NB4 (cell line): ENCODE data around the gene SH3GLB2.
"Not testable (repeated sequence)": the region's sequence is repeated elsewhere in the genome, so short reads cannot be mapped to it uniquely, and the experiment has no call there.

Experiments used
- DNase-seq: peaks from one replicate; pipeline ENCODE4 v3.0.0; 2010; ENCODE audit warnings: low read depth
- H3K4me3 ChIP-seq: one replicate; pipeline ENCODE4 v1.5.1; 2011; ENCODE audit warnings: mild to moderate bottlenecking, low read depth, low read length, moderate library complexity
- CTCF ChIP-seq: IDR thresholded peaks from one replicate; pipeline ENCODE4 v1.5.1; 2012; ENCODE audit warnings: low read depth, low read length
- MAX ChIP-seq: IDR thresholded peaks from 2 replicates; pipeline ENCODE4 v1.6.1; 2011; ENCODE audit warnings: low read depth, low read length
- MYC ChIP-seq: IDR thresholded peaks from 2 replicates; pipeline ENCODE4 v1.6.1; 2011; ENCODE audit warnings: low read depth, low read length
- POLR2A ChIP-seq: IDR thresholded peaks from 2 replicates; pipeline ENCODE4 v1.6.1; 2011; ENCODE audit warnings: mild to moderate bottlenecking; ENCODE audit not compliant: insufficient read length; ENCODE audit errors: extremely low read depth

SH3GLB2 gene

GRCh38 chr9:129036241-129036922, 8.3 kb upstream of the SH3GLB2 start, which contains the start of gene MIGA2:
Gene MIGA2 (plus strand): TSS chr9:129036626. CDS start chr9:129040595, 3,969 bp downstream.
- DNase-seq = peak; percentile 99
- peak; percentile 78 for TF ChIP-seq POLR2A
- peak; percentile 27; the same call in 1 of the 2 replicates for TF ChIP-seq MYC
- TF ChIP-seq CTCF = no peak
- TF ChIP-seq MAX = peak; percentile 79
- peak within 1 kb of the TSS; percentile 79 for H3K4me3 ChIP-seq

GRCh38 chr9:129035838-129036237, 7.7 kb upstream of the SH3GLB2 start:
- H3K4me3 ChIP-seq = peak overlapping the region; percentile 34
- DNase-seq = not testable (repeated sequence)

- no peak for DNase-seq
- H3K4me3 ChIP-seq = no peak overlapping the region
- TF ChIP-seq MYC = no peak
- TF ChIP-seq CTCF = no peak
- no peak for TF ChIP-seq POLR2A
- no peak for TF ChIP-seq MAX
These were observed 5.1 kb upstream of the SH3GLB2 start for GRCh38 chr9:129033216-129033615.

GRCh38 chr9:129032541-129033159, 4.5 kb upstream of the SH3GLB2 start:
- no peak overlapping the region for H3K4me3 ChIP-seq
- no peak for TF ChIP-seq MYC
- DNase-seq = no peak

GRCh38 chr9:129031514-129031913, 3.4 kb upstream of the SH3GLB2 start:
- no peak overlapping the region for H3K4me3 ChIP-seq
- TF ChIP-seq MAX (no peak), MYC (no peak), CTCF (no peak), POLR2A (no peak)
- no peak for DNase-seq

- DNase-seq = no peak
- TF ChIP-seq MAX (no peak), POLR2A (no peak), CTCF (no peak)
- H3K4me3 ChIP-seq = no peak overlapping the region
These were observed 2.1 kb upstream of the SH3GLB2 start for GRCh38 chr9:129030191-129030590.
